NCI-H2107 treated with DMSO at 0.1 percent for 48 hours (cell line): ENCODE data around the gene FBXL12.
"Not testable (repeated sequence)": the region's sequence is repeated elsewhere in the genome, so short reads cannot be mapped to it uniquely, and the experiment has no call there.

ENCODE experiments used
- DNase-seq: peaks from one replicate; lab custom pipeline; 2025; ENCODE audit not compliant: unreplicated experiment; lab: John Stamatoyannopoulos, UW

The FBXL12 gene

GRCh38 chr19:9793071-9793591, 25.7 kb downstream of the FBXL12 start:
- no peak for DNase-seq

- peak; percentile 37 for DNase-seq
Measured at GRCh38 chr19:9792206-9793070, 26.4 kb downstream of the FBXL12 start.

GRCh38 chr19:9791552-9792205, 27.2 kb downstream of the FBXL12 start:
- DNase-seq: no peak

GRCh38 chr19:9791073-9791367, 27.9 kb downstream of the FBXL12 start:
- DNase-seq: not testable (repeated sequence)

GRCh38 chr19:9789579-9789978, 29.3 kb downstream of the FBXL12 start:
- DNase-seq: not testable (repeated sequence)

- no peak for DNase-seq
Measured at GRCh38 chr19:9789066-9789465, 29.8 kb downstream of the FBXL12 start.

- DNase-seq: not testable (repeated sequence)
Measured at GRCh38 chr19:9788604-9789003, 30.3 kb downstream of the FBXL12 start.

GRCh38 chr19:9786819-9787218, 32.1 kb downstream of the FBXL12 start:
- DNase-seq: no peak

- DNase-seq: no peak
Measured at GRCh38 chr19:9786342-9786741, 32.5 kb downstream of the FBXL12 start.

GRCh38 chr19:9785367-9786331, 33.2 kb downstream of the FBXL12 start:
- DNase-seq: peak; percentile 76

- DNase-seq: not testable (repeated sequence)
Measured at GRCh38 chr19:9784163-9784496, 34.7 kb downstream of the FBXL12 start.

- no peak for DNase-seq
Measured at GRCh38 chr19:9782338-9782737, 36.5 kb downstream of the FBXL12 start.

GRCh38 chr19:9768175-9769112, 50.4 kb downstream of the FBXL12 start, which contains the start of gene ZNF846:
Gene ZNF846, minus strand, starts transcription at chr19:9768738. Its CDS starts 3,788 bp downstream, at chr19:9764950.
- DNase-seq: peak; percentile 88
